ENCODE data around the gene QPCTL. TPM values are rescaled to one million over a fixed set of nuclear protein-coding genes. Genes with fewer than 3 reads are reported as not detected.

QPCTL gene
- total and polyA plus RNA-seq, 2 of the 13 experiments (the other 11 are each of a cell fraction or from before 2014, with no cell fraction given): 16.0 to 19.1 TPM

GRCh38 chr19:45692187-45693105 lies at the start of gene QPCTL (continued):
- TF ChIP-seq THAP9 (CRISPR knock-in tag; IDR thresholded peaks at IDR 0.05; ENCODE audit: borderline replicate concordance) (no peak; the same call in 1 of the 2 replicates), CREB1 (IDR thresholded peaks at IDR 0.05) (peak; percentile 89), CREB1 (CRISPR knock-in tag; IDR thresholded peaks at IDR 0.05) (peak; percentile 90), ZNF652 (CRISPR knock-in tag; IDR thresholded peaks at IDR 0.05; ENCODE audit: borderline replicate concordance, low read depth) (no peak), MIER2 (CRISPR knock-in tag; IDR thresholded peaks at IDR 0.05) (0 out of 2 replicates have a peak, but pooled peaks have one; percentile 15), ARID3A (IDR thresholded peaks at IDR 0.05; ENCODE audit: low read depth, low read length) (0 out of 2 replicates have a peak, but pooled peaks have one; percentile 65), ZNF850 (CRISPR knock-in tag; conservative IDR thresholded peaks at IDR 0.05) (no peak), ZNF83 (CRISPR knock-in tag; IDR thresholded peaks at IDR 0.05; ENCODE audit: borderline replicate concordance) (no peak), MXD1 (CRISPR knock-in tag; IDR thresholded peaks at IDR 0.05) (peak; percentile 95; the same call in 1 of the 2 replicates), ZXDC (CRISPR knock-in tag; IDR thresholded peaks at IDR 0.05) (no peak), TFDP1 (CRISPR knock-in tag; IDR thresholded peaks at IDR 0.05; ENCODE audit: borderline replicate concordance) (peak; percentile 93; the same call in 1 of the 2 replicates), ZNF432 (CRISPR knock-in tag; IDR thresholded peaks at IDR 0.05; ENCODE audit: borderline replicate concordance) (no peak), JUND (CRISPR knock-in tag; IDR thresholded peaks at IDR 0.05) (no peak), TAF1 (CRISPR knock-in tag; IDR thresholded peaks at IDR 0.05) (peak; percentile 89), NR2F1 (CRISPR knock-in tag; IDR thresholded peaks at IDR 0.05) (no peak), GABPA (IDR thresholded peaks at IDR 0.05; ENCODE audit: low read depth, low read length) (0 out of 2 replicates have a peak, but pooled peaks have one; percentile 10), GABPA (CRISPR knock-in tag; IDR thresholded peaks at IDR 0.05; ENCODE audit: low read depth) (no peak), E2F5 (CRISPR knock-in tag; conservative IDR thresholded peaks at IDR 0.05) (peak; percentile 95)
